EH (cell line): ENCODE data around the gene KYNU.
"Not testable (repeated sequence)": the region's sequence is repeated elsewhere in the genome, so short reads cannot be mapped to it uniquely, and the experiment has no call there.

Experiments used
- DNase-seq: peaks from one replicate; pipeline ENCODE4 v3.0.0-alpha.2; 2015; ENCODE audit warnings: low read depth

KYNU gene

DNA sequence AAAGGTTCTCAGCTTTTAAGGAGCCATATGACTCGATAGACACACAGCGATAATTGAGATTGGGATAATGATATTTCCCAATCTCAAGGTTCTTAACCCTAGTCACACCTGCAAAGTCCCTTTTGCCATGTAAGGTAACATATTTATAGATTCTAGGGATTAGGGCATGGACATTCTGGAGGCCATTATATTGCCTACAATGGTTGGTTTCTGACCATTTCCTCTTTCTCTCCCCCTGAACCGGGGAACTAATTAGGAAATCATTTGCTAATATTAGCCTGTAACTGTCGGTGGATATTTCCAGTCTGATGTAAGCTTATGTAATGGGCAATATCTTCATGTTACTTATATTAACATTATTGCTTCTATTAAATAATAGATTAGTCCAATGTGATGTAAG is 210.9 kb downstream of the KYNU start:
- no peak for DNase-seq

DNA sequence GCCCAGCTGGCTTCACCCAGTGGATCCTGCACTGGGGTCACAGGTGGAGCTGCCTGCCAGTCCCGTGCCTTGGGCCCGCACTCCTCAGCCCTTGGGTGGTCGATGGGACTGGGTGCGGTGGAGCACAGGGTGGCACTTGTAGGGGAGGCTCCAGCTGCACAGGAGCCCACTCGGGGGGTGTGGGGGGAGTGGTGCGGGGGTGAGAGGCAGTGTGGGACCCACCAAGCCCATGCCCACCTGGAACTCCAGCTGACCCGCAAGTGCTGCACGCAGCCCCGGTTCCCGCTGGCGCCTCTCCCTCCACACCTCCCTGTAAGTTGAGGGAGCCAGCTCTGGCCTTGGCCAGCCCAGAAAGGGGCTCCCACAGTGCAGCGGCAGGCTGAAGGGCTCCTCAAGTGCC is 212.1 kb downstream of the KYNU start:
- DNase-seq: not testable (repeated sequence)
